Smooth muscle cell (in vitro differentiated cells): Measurements from ENCODE around the gene CDC7. TPM values are rescaled to one million over a fixed set of nuclear protein-coding genes. Genes with fewer than 3 reads are reported as not detected.

ENCODE experiments used
- DNase-seq: peaks from one replicate; lab custom pipeline; 2025; ENCODE audit not compliant: unreplicated experiment; lab: John Stamatoyannopoulos, UW
- H2AFZ ChIP-seq: fragments of 200-600 bp; sonication (generic); 2 replicates; pipeline ENCODE4 v1.6.0; 2016; ENCODE audit warnings: antibody characterized with exemption, low read depth, mild to moderate bottlenecking
- H3F3A ChIP-seq: fragments of 200-600 bp; sonication (generic); 2 replicates; pipeline ENCODE4 v1.6.0; 2017; ENCODE audit warnings: antibody characterized with exemption, low read depth
- H3K27ac ChIP-seq: fragments of 200-600 bp; sonication (generic); 2 replicates; pipeline ENCODE4 v1.5.1; 2016; ENCODE audit warnings: low read depth, mild to moderate bottlenecking
- H3K27me3 ChIP-seq: fragments of 200-600 bp; sonication (generic); 2 replicates; pipeline ENCODE4 v1.6.1; 2016; ENCODE audit warnings: low read depth, mild to moderate bottlenecking
- H3K36me3 ChIP-seq: fragments of 200-600 bp; sonication (generic); 2 replicates; pipeline ENCODE4 v1.5.1; 2016; ENCODE audit warnings: low read depth
- H3K4me1 ChIP-seq: fragments of 200-600 bp; sonication (generic); 2 replicates; pipeline ENCODE4 v1.5.1; 2016; ENCODE audit warnings: low read depth
- H3K4me2 ChIP-seq: fragments of 200-600 bp; sonication (generic); 2 replicates; pipeline ENCODE4 v1.6.0; 2016; ENCODE audit warnings: mild to moderate bottlenecking
- H3K4me3 ChIP-seq: fragments of 200-600 bp; sonication (generic); 2 replicates; pipeline ENCODE4 v1.5.1; 2016; ENCODE audit warnings: mild to moderate bottlenecking
- H3K79me2 ChIP-seq: fragments of 200-600 bp; sonication (generic); 2 replicates; pipeline ENCODE4 v1.6.0; 2016; ENCODE audit warnings: low read depth, mild to moderate bottlenecking
- H3K9ac ChIP-seq: fragments of 200-600 bp; sonication (generic); 2 replicates; pipeline ENCODE4 v1.6.0; 2016; ENCODE audit warnings: low read depth
- H3K9me3 ChIP-seq: fragments of 200-600 bp; sonication (generic); replicated peaks from 2 replicates; pipeline ENCODE4 v1.5.1; 2016; ENCODE audit warnings: low read depth
- H4K20me1 ChIP-seq: fragments of 200-600 bp; sonication (generic); 2 replicates; pipeline ENCODE4 v1.6.0; 2016; ENCODE audit warnings: low read depth
- WGBS: methylation state at CpG from one replicate; pipeline ENCODE4 v1.1.7; 2016; ENCODE audit warnings: low lambda C conversion rate; 5-methylcytosine and 5-hydroxymethylcytosine counted together
- polyA plus RNA-seq: library from polyadenylated mRNA; unstranded; fragments of >200 nt; fragmentation: Nextera tagmentation; extraction: Ambion mirVana; gene quantifications from 2 replicates; pipeline ENCODE4 v1.2.1, GENCODE V29; 2016
- total RNA-seq: library from RNA; depleted of rRNA; stranded (reverse); fragments of >200 nt; gene quantifications from 2 replicates; pipeline ENCODE4 v1.2.3, GENCODE V29; 2014
- TF ChIP-seq, protein P1 (sequence below): fragments of 200-600 bp; sonication (generic); IDR thresholded peaks from 2 replicates; pipeline ENCODE4 v1.5.1; 2017; ENCODE audit warnings: borderline replicate concordance, mild to moderate bottlenecking, antibody characterized with exemption; ENCODE audit not compliant: insufficient read depth, poor library complexity, severe bottlenecking

CDC7 gene
- total and polyA plus RNA-seq, 2 experiments from 2014 or later, result 10.1 to 11.2 TPM

DNA sequence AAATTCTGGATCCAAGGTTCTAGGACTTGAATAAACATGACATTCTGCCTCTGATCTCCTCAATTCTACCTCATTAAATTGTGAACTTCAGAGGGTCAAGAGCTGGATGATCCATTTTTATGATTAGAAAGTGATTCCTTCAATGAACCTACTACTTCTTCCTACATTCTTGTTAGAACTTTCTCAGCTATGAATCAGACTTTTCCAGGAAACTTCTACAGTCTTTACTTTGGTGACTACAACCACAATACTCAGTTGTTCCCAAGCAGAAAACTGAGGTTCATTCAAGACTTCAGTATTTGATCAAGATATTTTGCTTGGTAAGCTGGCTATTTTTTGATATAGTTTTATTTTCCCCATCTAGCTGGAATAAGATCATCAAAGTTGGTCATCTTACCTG, 51.4 kb downstream of the CDC7 start:
- DNase-seq, result no peak
- H3K4me2 ChIP-seq, result no peak overlapping the region
- no peak overlapping the region for H3K9ac ChIP-seq
- no peak overlapping the region for H2AFZ ChIP-seq
- peak overlapping the region; percentile 17 for H3K27ac ChIP-seq
- H3K36me3 ChIP-seq, result no peaks in the 10 kb centered on the region
- TF ChIP-seq, protein P1, sequence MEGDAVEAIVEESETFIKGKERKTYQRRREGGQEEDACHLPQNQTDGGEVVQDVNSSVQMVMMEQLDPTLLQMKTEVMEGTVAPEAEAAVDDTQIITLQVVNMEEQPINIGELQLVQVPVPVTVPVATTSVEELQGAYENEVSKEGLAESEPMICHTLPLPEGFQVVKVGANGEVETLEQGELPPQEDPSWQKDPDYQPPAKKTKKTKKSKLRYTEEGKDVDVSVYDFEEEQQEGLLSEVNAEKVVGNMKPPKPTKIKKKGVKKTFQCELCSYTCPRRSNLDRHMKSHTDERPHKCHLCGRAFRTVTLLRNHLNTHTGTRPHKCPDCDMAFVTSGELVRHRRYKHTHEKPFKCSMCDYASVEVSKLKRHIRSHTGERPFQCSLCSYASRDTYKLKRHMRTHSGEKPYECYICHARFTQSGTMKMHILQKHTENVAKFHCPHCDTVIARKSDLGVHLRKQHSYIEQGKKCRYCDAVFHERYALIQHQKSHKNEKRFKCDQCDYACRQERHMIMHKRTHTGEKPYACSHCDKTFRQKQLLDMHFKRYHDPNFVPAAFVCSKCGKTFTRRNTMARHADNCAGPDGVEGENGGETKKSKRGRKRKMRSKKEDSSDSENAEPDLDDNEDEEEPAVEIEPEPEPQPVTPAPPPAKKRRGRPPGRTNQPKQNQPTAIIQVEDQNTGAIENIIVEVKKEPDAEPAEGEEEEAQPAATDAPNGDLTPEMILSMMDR, result no peak
- H4K20me1 ChIP-seq, result no peaks in the 10 kb centered on the region
- H3K79me2 ChIP-seq, result no peaks in the 10 kb centered on the region
- H3K4me1 ChIP-seq, result peaks cover 17% of the 10 kb centered on the region
- no peaks in the 10 kb centered on the region for H3K9me3 ChIP-seq
- peaks cover 27% of the 10 kb centered on the region for H3F3A ChIP-seq
- H3K27me3 ChIP-seq, result no peaks in the 10 kb centered on the region
- H3K4me3 ChIP-seq, result no peak overlapping the region

DNA sequence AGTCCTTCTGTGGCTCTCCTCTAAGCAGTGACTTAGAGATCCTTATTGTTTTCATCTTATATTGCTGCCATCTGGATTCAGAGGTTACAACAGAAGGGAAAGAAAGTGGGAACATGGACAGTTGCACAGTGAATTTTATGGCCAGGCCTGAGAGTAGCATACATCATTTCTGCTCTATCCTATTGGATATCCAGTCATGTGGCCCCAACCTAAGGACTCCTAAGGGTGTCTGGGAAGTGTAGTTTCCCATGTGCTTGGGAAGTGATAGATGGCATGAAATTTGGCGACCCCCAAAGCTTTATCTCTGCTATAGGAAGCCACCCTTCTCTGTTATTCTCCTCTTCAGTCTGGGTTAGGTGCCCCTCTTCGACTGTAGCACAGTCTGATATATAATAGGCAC, 51.9 kb downstream of the CDC7 start:
- H3K36me3 ChIP-seq, result no peaks in the 10 kb centered on the region
- peak overlapping the region; percentile 17 for H3K27ac ChIP-seq
- peaks cover 17% of the 10 kb centered on the region for H3K4me1 ChIP-seq
- H3K4me2 ChIP-seq, result no peak overlapping the region
- H3K9me3 ChIP-seq, result no peaks in the 10 kb centered on the region
- no peak overlapping the region for H3K4me3 ChIP-seq
- H3F3A ChIP-seq, result peaks cover 27% of the 10 kb centered on the region
- TF ChIP-seq, protein P1, result no peak
- no peak overlapping the region for H3K9ac ChIP-seq
- no peaks in the 10 kb centered on the region for H3K79me2 ChIP-seq
- H4K20me1 ChIP-seq, result no peaks in the 10 kb centered on the region
- H3K27me3 ChIP-seq, result no peaks in the 10 kb centered on the region
- no peak overlapping the region for H2AFZ ChIP-seq
- 87% methylated on average over 2 of the region's 2 CpGs for WGBS
- no peak for DNase-seq

DNA sequence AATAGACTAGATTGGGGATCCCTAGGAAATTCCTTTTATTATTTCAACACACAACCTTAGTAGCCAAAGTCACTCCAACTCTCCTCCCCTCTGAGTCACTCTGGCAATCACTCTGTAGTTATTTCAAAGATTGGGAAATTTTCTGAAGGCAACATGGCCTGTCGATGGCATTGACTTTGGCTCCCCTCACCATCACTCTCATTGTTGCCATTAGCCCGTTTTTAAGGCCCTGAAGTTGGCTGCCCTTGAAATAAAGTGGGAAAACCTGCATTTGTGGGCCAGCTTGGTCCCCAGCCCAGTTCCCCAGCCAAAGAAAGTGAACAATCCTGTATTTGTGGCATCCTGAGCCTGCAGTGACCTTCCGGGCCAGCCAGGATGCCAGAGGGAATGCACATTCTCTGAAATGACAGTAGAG, 52.5 kb downstream of the CDC7 start:
- no peak overlapping the region for H3K4me2 ChIP-seq

More for the DNA sequence above, 52.5 kb downstream of the CDC7 start:
- TF ChIP-seq, protein P1, result no peak
- Histone ChIP-seq H3F3A (peaks cover 27% of the 10 kb centered on the region), H3K36me3 (no peaks in the 10 kb centered on the region), H3K27ac (peak overlapping the region; percentile 53), H4K20me1 (no peaks in the 10 kb centered on the region), H3K4me3 (no peak overlapping the region), H2AFZ (no peak overlapping the region), H3K9me3 (no peaks in the 10 kb centered on the region), H3K79me2 (no peaks in the 10 kb centered on the region), H3K9ac (no peak overlapping the region), H3K4me1 (peaks cover 17% of the 10 kb centered on the region), H3K27me3 (no peaks in the 10 kb centered on the region)
- 82% methylated on average over 3 of the region's 3 CpGs for WGBS
- DNase-seq, result no peak
